C4-2B (cell line): Measurements from ENCODE around the gene C1QC.

Experiments used
- ZFX ChIP-seq: fragments of 450-650 bp; IDR thresholded peaks from 2 replicates; pipeline ENCODE4 v1.6.1; 2017
- TF ChIP-seq, protein P1 (sequence below): fragments of 450-650 bp; conservative IDR thresholded peaks from 2 replicates; pipeline ENCODE4 v1.5.1; 2017; ENCODE audit warnings: mild to moderate bottlenecking

GRCh38 chr1:22639286-22639685 is 4.1 kb upstream of the C1QC start:
- TF ChIP-seq, protein P1, sequence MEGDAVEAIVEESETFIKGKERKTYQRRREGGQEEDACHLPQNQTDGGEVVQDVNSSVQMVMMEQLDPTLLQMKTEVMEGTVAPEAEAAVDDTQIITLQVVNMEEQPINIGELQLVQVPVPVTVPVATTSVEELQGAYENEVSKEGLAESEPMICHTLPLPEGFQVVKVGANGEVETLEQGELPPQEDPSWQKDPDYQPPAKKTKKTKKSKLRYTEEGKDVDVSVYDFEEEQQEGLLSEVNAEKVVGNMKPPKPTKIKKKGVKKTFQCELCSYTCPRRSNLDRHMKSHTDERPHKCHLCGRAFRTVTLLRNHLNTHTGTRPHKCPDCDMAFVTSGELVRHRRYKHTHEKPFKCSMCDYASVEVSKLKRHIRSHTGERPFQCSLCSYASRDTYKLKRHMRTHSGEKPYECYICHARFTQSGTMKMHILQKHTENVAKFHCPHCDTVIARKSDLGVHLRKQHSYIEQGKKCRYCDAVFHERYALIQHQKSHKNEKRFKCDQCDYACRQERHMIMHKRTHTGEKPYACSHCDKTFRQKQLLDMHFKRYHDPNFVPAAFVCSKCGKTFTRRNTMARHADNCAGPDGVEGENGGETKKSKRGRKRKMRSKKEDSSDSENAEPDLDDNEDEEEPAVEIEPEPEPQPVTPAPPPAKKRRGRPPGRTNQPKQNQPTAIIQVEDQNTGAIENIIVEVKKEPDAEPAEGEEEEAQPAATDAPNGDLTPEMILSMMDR, result no peak
- no peak for TF ChIP-seq ZFX
